NAMALWA (cell line): ENCODE results near the gene ANKH.
A peak's percentile ranks its signal among the peaks of the same experiment; 100 is the strongest.
"Not testable (repeated sequence)": the region's sequence is repeated elsewhere in the genome, so short reads cannot be mapped to it uniquely, and the experiment has no call there.

Experiments used
- DNase-seq: peaks from one replicate; pipeline ENCODE4 v3.0.0-alpha.2; 2015; ENCODE audit warnings: low spot score

Gene ANKH

DNA sequence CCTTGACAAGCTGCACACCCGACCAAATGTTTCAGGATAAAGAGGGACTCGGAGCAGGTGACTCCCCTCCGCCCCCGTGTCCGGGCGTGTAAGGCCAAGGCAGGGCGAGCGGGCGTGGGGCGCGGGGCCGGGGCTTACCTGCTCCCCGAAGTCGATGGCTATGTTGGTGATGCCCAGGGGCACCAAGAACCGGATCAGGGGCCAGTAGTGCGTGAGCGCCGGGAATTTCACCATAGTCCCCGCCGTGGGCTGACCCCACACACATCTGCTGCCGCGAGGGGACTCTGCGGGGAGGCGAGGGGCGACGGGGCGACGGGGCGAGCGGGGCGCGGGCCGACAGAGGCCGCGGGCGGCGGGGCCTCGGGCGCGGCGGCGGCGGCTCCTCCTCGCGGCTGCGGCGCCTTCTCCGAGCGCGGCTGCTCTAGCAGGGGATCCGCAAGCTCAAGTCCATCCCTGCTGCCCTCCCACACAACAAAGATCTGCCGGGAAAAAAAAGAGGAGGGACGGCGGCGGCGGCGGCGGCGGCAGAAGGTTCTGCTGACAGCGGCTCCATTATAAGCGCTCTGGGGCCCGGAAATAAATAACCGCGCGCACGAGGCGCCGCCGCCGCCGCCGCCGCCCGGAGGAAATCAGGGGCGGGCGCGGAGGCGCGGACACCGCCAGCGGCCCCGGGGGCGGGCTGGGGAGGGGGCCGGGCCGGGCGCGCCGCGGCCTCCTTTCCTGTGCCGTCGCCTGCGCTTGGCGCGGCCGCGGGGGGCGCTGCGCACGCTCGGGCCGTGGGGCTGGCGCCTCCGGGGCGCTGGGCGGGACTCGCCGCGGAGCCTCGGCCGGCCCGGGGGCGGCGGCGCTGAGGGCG, at the start of gene ANKH:
Gene ANKH, minus strand, starts transcription at position 565 of the 856 bp plus-strand sequence. Its CDS starts 331 bp downstream, at position 234.
- DNase-seq = peak; percentile 80

DNA sequence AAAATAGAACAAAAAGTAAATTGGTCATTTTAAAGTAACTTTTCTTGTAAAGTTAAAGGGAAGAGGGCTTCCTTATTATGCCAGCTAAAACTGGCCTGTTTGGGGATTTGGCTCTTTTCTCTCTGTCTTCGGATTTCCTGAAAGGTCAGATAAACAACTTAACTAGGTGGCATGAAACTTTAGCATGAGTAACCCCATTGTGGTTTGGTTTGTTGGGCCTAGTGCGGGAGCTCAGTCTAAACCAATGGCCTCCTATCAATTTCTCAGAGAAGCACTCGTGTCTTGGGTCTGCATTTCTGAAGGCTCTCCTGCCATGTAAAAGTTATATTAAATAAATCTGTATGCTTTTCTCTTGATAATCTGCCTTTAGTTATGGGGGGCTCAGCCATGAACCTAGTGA, 48.5 kb upstream of the ANKH start:
- no peak for DNase-seq

DNA sequence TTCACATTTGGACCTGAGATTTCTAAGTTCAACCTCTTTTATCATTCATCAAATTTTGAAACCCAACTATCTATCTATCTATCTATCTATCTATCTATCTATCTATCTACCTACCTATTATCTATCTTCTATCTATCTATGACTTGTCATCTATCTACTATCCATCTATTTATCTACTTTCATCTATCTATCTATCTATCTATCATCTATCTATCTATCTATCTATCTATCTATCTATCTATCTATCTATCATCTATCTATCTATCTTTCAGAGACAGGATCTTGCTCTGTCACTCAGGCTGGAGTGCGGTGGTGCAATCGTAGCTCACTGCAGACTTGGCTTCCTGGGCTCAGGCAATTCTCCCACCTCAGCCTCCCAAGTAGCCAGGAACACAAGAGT, 47.5 kb upstream of the ANKH start:
- DNase-seq = not testable (repeated sequence)

DNA sequence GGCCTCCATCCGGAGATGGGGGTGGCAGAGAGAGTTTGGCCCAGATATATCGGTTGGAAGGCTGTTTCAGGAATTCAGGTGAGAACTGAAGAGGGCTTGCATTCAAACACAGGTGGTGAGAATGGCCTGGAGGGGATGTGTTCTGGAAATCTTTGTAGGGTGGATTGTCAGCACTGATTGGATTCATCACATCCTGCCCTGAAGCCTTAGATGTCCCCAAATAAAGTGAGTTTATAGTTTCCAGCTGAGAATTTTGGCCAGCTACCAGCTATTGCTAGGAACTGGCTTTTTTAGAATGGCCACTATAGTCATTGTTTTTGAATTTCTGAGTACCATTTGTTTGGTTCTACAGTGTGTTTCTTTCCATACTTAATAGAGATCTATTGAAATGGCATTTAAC, 46.1 kb upstream of the ANKH start:
- DNase-seq = no peak

DNA sequence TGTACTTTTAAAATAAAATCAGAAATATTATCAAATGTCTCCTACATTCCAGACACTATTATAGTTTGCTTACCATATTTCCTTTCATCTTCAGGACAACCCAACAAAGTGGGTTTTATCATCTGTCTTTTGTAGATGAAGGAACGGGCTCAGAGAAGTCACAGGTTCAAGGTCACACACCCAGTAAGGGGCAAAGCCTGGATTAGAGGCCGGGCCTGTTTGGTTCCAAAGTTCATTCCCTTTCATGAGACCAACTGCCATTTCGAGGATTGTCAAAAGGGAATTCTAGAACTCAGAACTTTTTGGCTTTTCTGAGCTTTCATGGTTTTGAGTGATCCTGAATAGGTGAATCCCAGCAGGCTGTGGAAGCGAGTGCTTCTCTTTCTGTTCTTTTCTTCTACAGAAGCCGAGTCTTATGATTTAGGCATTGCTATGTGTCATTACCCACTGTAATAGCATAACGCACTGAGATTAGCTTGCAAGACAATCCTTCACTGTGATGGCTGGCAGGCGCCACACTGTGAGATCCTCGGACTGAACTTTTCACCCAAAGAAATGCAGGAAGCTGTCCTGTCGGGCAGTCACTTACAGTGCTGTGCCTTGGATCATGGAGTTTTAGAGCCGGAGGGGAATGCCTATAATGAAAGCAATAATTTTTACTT, 43.8 kb upstream of the ANKH start:
- no peak for DNase-seq

GRCh38 chr5:14914623-14915260, 43.2 kb upstream of the ANKH start:
- no peak for DNase-seq

- DNase-seq = no peak
Measured at GRCh38 chr5:14914193-14914592, 42.6 kb upstream of the ANKH start.

GRCh38 chr5:14913096-14913495, 41.5 kb upstream of the ANKH start:
- DNase-seq = no peak

DNA sequence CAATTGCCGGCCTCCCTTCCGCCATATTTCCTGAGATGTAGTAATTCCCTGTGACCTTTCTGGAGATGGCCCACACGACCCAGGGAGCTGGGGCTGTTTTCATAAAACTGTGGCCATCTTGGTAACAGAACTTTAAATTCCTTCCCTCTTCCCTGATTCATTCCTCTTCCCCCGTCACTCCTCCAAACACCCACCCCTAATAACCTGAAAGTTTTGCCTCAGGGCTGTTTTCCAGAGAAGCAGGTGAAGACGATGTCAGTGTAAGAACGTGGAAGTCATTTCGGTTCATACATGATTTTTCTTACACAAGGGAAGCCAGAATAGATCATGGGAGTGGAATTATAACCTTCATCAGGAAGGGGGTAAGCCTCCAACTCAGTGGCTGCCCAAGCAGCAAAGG, 40.6 kb upstream of the ANKH start:
- DNase-seq = no peak

DNA sequence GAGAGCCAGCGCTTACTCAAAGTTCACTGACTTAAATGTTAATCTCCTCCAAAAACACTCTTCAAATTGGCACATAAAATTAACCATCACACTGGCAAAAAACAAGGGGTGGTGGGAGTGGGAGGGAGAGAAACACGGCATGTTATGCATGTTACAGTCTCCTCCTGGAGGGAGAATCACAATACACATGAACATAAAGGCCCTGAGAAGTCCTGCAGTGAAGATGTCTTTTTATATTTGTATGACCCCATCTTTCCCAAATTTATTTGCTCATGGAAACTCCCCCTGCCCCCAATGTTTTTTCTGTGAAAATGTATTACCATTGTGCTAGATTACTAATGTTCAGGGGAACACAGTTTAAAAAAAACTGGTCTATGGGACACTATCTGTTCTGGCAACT, 37.8 kb upstream of the ANKH start:
- no peak for DNase-seq

DNA sequence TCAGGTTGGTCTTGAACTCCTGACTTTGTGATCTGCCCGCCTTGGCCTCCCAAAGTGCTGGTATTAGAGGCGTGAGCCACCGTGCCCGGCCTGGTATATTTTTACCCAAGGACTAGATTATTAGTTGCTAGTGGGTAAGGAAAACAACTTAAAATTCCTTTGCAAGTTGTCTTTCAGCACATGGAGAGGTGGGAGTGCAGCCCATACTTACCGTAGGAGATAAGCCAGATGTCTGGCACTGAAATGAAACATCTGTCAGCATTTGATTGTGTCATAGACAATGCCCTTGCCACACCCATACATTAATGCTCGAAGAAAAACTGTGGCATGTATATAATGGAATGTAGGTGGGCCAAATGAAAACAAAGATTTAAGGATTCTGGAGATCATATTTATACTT, 36.6 kb upstream of the ANKH start:
- no peak for DNase-seq

GRCh38 chr5:14906628-14907027, 35.0 kb upstream of the ANKH start:
- DNase-seq = no peak

DNA sequence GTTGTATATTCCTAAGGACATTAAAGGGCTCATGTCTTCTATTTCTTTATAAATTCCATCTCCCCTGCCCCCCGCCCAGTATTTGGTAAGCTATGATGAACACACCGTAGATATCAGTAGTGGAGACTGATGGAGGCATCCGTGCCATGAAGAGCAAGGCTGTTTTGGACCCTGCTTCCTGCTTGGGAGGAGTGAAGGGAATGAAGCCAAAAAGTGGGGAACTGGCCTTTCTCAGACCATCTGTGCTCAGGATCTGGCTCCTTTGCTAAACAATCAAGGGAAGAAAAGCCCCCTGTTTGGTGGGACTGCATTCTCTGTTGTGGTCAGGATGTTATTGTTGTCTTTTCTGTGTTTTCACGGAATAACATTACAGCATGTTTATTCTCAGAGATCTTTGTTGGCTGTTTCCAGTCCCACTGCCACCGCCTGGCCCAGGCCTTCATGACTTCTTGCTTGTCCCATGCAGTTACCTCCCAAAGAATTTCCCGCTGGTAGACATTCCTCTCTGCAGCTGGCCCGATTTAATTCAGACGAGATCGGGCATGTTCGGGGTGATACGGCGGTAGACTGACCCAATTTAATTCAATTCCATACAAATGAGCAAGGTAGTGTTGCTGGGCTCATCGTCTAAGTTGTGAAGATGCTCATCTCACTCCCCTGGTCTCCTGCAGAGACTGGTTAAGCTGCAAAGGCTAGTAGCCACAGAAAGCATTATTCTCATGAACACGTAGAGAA, 31.4 kb upstream of the ANKH start:
- no peak for DNase-seq

DNA sequence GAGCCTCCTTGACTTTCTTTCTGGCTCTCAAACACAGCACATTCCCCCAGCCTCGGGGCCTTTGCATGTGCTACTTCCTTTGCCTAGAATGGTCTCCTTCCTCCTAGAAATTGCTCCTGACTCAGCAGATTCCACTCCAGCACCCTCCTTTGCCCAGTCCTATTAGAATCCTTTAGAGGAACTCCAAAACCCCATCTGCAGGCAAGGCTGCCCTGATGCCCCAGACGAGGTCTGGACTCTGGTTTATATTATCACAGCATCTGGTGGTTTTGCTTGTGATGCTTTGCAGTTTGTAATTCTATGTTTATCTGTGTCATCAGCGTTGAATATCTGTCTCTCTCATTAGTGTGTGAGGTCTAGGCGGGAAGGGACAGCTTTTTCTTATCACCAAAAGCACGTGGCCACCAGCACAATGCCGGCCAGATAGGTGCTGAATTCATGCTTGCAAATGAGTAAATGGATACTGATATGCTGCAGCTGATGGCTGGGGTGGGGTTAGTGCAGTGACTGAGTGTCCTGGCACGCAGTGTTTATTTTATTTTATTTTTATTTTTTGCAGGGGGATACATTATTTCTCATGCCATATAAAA, 30.0 kb upstream of the ANKH start:
- no peak for DNase-seq

DNA sequence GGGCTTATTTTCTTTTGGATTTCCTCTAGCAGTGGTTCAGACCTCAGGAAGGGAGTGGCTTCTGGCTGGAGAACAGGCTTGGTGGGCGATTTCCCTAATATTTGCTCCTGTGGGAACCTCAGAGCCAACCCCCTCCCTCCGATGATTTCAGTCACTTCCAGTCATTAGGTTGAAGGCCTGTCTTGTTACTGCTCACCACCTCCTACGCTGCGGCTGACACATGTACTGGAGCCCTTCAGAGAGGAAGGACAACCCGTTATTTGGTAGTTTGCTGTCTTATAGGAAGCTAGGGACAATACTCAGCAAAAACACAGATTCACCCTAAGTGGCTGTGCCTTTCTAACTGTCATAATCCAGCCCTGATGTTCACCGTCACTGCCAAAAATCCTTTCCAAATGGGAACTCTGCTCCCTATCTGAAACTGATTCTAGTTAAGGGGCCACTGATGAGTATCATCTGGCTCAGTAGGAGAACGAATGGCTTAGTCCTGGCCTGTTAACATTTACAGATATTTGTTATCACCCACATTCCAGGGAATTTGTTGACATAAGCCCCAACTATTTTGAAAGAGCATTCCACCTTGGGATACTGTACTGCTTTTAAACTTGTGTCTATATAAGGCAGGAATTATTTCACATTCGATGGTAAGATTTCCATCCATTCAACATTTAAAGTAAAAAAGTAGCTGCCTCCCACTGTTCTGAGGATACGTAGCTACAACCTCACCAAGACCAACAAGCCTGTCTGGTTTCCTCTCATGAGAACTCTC, 29.3 kb upstream of the ANKH start:
- no peak for DNase-seq

DNA sequence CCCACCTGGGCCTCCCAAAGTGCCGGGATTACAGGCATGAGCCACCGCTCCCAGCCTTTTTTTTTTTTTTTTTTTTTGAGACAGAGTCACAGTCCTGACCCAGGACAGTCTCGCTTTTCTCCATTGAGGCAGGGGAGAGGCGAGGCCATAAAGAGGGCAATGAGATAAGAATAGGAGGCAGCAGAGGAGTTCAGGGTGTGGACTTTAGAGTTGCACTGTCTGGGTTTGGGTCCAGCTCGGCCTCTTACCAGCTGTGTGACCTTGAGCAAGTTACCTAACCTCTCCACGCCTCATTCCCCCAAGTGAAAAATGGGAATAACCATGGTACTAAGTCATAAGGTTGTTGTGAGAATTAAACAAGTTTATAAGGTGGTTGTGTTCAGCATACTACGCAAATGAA, 24.6 kb upstream of the ANKH start:
- no peak for DNase-seq

DNA sequence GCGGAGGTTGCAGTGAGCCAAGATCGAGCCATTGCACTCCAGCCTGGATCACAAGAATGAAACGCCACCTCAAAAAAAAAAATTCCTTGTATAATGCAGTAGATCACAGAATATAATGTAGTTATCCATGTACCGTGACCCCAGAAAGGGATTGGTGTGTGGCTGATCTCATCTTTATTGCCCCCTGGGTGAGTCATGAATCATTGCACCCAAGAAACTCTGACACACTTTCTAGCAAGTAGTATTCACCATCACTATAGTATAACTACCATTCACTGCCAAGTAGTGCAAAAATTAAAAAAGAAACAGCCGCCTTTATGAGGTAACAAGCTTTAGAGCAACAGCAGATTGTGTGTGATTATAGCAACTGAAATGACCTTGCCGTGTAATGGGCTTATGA, 23.7 kb upstream of the ANKH start:
- peak; percentile 21 for DNase-seq

- no peak for DNase-seq
Measured at GRCh38 chr5:14894748-14895147, 23.2 kb upstream of the ANKH start.

DNA sequence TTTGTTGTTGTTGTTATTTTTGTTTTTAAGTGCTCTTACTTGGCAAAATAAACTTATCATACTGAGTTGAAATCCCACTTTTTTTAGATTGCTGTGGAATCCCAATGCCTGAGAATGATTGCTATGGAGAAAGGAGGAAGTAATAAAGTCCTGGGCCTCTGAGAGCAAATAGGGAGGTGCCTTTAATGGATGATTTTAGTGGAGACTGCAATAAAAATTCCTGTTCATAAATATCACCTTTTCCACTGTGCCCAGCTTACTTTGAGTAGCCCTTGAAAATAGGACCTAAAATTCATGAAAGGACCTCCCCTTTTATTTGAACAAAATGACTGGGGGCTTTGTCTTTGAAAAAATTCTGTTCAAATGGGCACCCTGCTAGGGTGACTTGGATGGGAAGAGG, 21.8 kb upstream of the ANKH start:
- no peak for DNase-seq

- no peak for DNase-seq
Measured at GRCh38 chr5:14890846-14891245, 19.3 kb upstream of the ANKH start.

DNA sequence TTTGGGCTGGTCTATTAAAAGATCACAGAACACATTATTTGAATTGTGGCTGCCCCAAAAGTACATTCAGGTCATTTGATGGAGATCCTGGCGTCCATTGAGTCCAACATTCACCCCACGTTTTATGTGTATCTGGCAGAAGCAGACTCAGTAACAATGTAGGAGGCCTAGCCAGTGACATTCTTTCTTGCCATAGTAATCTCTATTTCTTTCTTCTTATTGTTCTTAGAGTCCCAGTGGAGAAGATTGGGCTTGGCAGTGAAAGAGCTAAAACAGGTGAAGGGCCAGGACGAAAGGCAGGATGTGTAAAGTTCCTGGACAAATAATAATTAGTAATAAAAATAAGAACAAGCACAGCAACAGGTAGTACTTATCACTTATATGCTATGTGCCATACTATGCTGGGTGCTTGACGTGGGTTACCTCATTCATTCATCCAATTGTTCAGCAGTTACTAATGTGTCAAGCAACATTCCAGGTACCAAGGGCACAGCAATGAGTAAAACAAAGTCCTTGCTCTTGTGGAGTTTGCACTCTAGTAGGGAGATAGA, 12.6 kb upstream of the ANKH start:
- DNase-seq = no peak
